Measurements from ENCODE around the gene CCDC68.

DNA sequence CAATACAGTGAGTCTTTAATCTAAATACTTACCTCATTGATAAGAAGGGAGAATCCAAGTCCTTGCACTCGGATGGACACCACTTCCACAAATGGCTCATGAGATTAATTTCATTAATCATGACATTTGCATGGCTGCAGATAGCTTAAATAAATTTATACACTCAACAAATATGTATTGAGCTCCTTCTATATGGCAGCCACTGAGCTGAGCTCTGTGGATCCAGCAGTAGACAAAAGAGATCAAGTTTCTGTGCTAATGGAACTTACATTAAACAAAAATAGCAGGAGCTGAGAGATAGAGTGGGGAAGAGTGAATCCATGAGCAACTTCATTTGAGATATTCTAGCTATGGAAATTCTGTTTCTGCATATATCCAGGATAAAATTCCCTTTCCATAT, 86.6 kb downstream of the CCDC68 start:
- TF ChIP-seq, protein P1, sequence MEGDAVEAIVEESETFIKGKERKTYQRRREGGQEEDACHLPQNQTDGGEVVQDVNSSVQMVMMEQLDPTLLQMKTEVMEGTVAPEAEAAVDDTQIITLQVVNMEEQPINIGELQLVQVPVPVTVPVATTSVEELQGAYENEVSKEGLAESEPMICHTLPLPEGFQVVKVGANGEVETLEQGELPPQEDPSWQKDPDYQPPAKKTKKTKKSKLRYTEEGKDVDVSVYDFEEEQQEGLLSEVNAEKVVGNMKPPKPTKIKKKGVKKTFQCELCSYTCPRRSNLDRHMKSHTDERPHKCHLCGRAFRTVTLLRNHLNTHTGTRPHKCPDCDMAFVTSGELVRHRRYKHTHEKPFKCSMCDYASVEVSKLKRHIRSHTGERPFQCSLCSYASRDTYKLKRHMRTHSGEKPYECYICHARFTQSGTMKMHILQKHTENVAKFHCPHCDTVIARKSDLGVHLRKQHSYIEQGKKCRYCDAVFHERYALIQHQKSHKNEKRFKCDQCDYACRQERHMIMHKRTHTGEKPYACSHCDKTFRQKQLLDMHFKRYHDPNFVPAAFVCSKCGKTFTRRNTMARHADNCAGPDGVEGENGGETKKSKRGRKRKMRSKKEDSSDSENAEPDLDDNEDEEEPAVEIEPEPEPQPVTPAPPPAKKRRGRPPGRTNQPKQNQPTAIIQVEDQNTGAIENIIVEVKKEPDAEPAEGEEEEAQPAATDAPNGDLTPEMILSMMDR (IDR thresholded peaks at IDR 0.05; ENCODE audit: extremely low read depth in 1 of 2, insufficient read depth in 1 of 2, low read depth in 1 of 2, low read length in 2 of 2), result no peak
- no peak for TF ChIP-seq POLR2A (IDR thresholded peaks at IDR 0.05; ENCODE audit: low read depth, low read length)
- TF ChIP-seq MYC (IDR thresholded peaks at IDR 0.05; ENCODE audit: low read depth, low read length), result no peak
- no peak for TF ChIP-seq POLR2AphosphoS5 (IDR thresholded peaks at IDR 0.05; ENCODE audit: insufficient read depth, low read depth, low read length)
- no peak for TF ChIP-seq JUN (IDR thresholded peaks at IDR 0.05; ENCODE audit: borderline replicate concordance, insufficient read depth, insufficient read length, low read depth)
- no peak for TF ChIP-seq EZH2 (IDR thresholded peaks at IDR 0.05; ENCODE audit: borderline replicate concordance, low read depth, low read length, severe bottlenecking)
- TF ChIP-seq GATA2 (IDR thresholded peaks at IDR 0.05; ENCODE audit: insufficient read depth, insufficient read length, low read depth, low read length), result no peak
